ENCODE measurements around the gene EMCN.
"Not testable (repeated sequence)": the region's sequence is repeated elsewhere in the genome, so short reads cannot be mapped to it uniquely, and the experiment has no call there.

Gene EMCN

GRCh38 chr4:100492129-100492528, 25.7 kb downstream of the EMCN start:
- no peak for DNase-seq (ENCODE audit: low read depth)

GRCh38 chr4:100489305-100489704, 28.5 kb downstream of the EMCN start:
- no peak for DNase-seq (ENCODE audit: low read depth)

- no peak for DNase-seq (ENCODE audit: low read depth)
These were observed 31.3 kb downstream of the EMCN start for GRCh38 chr4:100486496-100486895.

GRCh38 chr4:100483796-100484195, 34.0 kb downstream of the EMCN start:
- DNase-seq (ENCODE audit: low read depth): no peak

- DNase-seq (ENCODE audit: low read depth): no peak
These were observed 37.9 kb downstream of the EMCN start for GRCh38 chr4:100479971-100480370.

- no peak for DNase-seq (ENCODE audit: low read depth)
These were observed 48.3 kb downstream of the EMCN start for GRCh38 chr4:100469555-100469954.

- DNase-seq (ENCODE audit: low read depth): no peak
These were observed 51.3 kb downstream of the EMCN start for GRCh38 chr4:100466501-100466900.

GRCh38 chr4:100461807-100462605, 55.8 kb downstream of the EMCN start:
- no peak for DNase-seq (ENCODE audit: low read depth)

- DNase-seq (ENCODE audit: low read depth): no peak
These were observed 67.4 kb downstream of the EMCN start for GRCh38 chr4:100450449-100450848.

- DNase-seq (ENCODE audit: low read depth): no peak
These were observed 86.4 kb downstream of the EMCN start for GRCh38 chr4:100431416-100431815.

GRCh38 chr4:100430451-100430850, 87.4 kb downstream of the EMCN start:
- no peak for DNase-seq (ENCODE audit: low read depth)

- DNase-seq (ENCODE audit: low read depth): no peak
These were observed 88.2 kb downstream of the EMCN start for GRCh38 chr4:100429616-100430015.

GRCh38 chr4:100428051-100428450, 89.8 kb downstream of the EMCN start:
- DNase-seq (ENCODE audit: low read depth): no peak

GRCh38 chr4:100424376-100424775, 93.4 kb downstream of the EMCN start:
- DNase-seq (ENCODE audit: low read depth): no peak

- DNase-seq (ENCODE audit: low read depth): no peak
These were observed 94.9 kb downstream of the EMCN start for GRCh38 chr4:100422894-100423293.

- DNase-seq (ENCODE audit: low read depth): no peak
These were observed 96.4 kb downstream of the EMCN start for GRCh38 chr4:100421361-100421978.

GRCh38 chr4:100420571-100420970, 97.3 kb downstream of the EMCN start:
- DNase-seq (ENCODE audit: low read depth): no peak

GRCh38 chr4:100417565-100417964, 100.3 kb downstream of the EMCN start:
- DNase-seq (ENCODE audit: low read depth): no peak

GRCh38 chr4:100414016-100414790, 103.6 kb downstream of the EMCN start:
- no peak for DNase-seq (ENCODE audit: low read depth)

GRCh38 chr4:100391863-100392262, 126.0 kb downstream of the EMCN start:
- no peak for DNase-seq (ENCODE audit: low read depth)

- no peak for DNase-seq (ENCODE audit: low read depth)
These were observed 126.7 kb downstream of the EMCN start for GRCh38 chr4:100391086-100391485.

GRCh38 chr4:100386270-100386669, 131.6 kb downstream of the EMCN start:
- DNase-seq (ENCODE audit: low read depth): no peak

GRCh38 chr4:100380401-100380800, 137.4 kb downstream of the EMCN start:
- not testable (repeated sequence) for DNase-seq (ENCODE audit: low read depth)

Measured in GM04503 (cell line).